Measurements from ENCODE around the gene PDE11A.

GRCh38 chr2:177984749-177985148, 87.8 kb downstream of the PDE11A start:
- TF ChIP-seq RFX5 (IDR thresholded peaks at IDR 0.05; ENCODE audit: borderline replicate concordance, low read depth, low read length): no peak
- no peak for TF ChIP-seq SP1 (IDR thresholded peaks at IDR 0.05; ENCODE audit: low read depth, low read length)
- no peak for TF ChIP-seq TAF1 (IDR thresholded peaks at IDR 0.05; ENCODE audit: low read depth, low read length)

All from H1 (cell line).